Measurements from ENCODE around the gene INPP5J.

Gene INPP5J

DNA sequence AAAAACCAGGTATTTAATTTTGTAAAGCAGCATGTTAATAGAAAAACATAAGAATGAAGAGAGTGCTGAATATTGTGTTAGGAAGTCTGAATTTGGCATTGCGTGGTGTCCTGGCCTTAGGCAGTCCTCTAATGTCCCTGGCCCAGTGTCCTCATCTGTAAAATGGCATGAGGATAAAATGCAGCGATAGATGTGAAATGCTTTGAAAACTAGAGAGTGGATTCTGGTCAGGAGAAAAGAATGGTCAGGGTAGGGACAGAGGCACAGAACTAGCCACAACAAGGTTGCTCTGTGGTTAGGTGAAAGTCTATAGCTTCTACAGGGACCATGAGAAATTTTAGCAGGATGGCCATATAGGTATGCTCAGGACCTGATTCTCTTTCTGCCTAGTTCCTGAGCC, 56.1 kb downstream of the INPP5J start:
- H2BK5ac ChIP-seq (ENCODE audit: low read depth, low read length, poor library complexity, severe bottlenecking), result peak overlapping the region; percentile 1
- peaks cover 8% of the 10 kb centered on the region for H3K79me1 ChIP-seq (replicated peaks; ENCODE audit: low read length, poor library complexity, severe bottlenecking)
- WGBS, result 98% methylated on average over 2 of the region's 2 CpGs
- H4K91ac ChIP-seq (ENCODE audit: low read length), result no peak overlapping the region
- no peak overlapping the region for H3K23ac ChIP-seq (ENCODE audit: low read length in 2 of 2)
- H3K18ac ChIP-seq (ENCODE audit: low read depth in 1 of 2, low read length in 2 of 2), result no peak overlapping the region
- no peak overlapping the region for H3K4me2 ChIP-seq (ENCODE audit: low read length, poor library complexity, severe bottlenecking)
- H2BK120ac ChIP-seq (ENCODE audit: low read depth, low read length), result no peak overlapping the region
- H2BK12ac ChIP-seq (ENCODE audit: low read length in 2 of 2), result no peak overlapping the region
- no peak for DNase-seq
- H3K27me3 ChIP-seq (ENCODE audit: control insufficient read depth in 1 of 2, insufficient read depth in 1 of 2, low read length in 2 of 2), result no peaks in the 10 kb centered on the region
- no peak overlapping the region for H2BK15ac ChIP-seq (ENCODE audit: low read depth, poor library complexity, severe bottlenecking)
- no peaks in the 10 kb centered on the region for H3K9me3 ChIP-seq (ENCODE audit: control insufficient read depth, low read length)
- H3K4me3 ChIP-seq (ENCODE audit: insufficient read depth in 1 of 2, low read depth in 1 of 2, low read length in 2 of 2), result no peak overlapping the region
- no peak overlapping the region for H3K9ac ChIP-seq (ENCODE audit: low read length)
- no peak overlapping the region for H4K8ac ChIP-seq (ENCODE audit: low read length)
- no peak overlapping the region for H2AFZ ChIP-seq (ENCODE audit: low read depth, low read length)
- peaks cover 4 to 20% of the 10 kb centered on the region in 2 experiments for H3K36me3 ChIP-seq (ENCODE audit: control insufficient read depth in 1 of 2, insufficient read depth in 2 of 2, low read depth in 1 of 2, low read length in 2 of 2)
- peak overlapping the region; percentile 9 for H3K27ac ChIP-seq (ENCODE audit: low read length, poor library complexity, severe bottlenecking)
- H3K14ac ChIP-seq (ENCODE audit: low read length in 2 of 2), result no peak overlapping the region
- H2AK5ac ChIP-seq (ENCODE audit: low read length, severe bottlenecking), result peak overlapping the region; percentile 51
- H3K4ac ChIP-seq (ENCODE audit: low read depth in 1 of 2, low read length in 2 of 2), result no peak overlapping the region
- peaks cover 14% of the 10 kb centered on the region for H3K4me1 ChIP-seq (ENCODE audit: control insufficient read depth, insufficient read depth, low read depth, low read length)

- no peak overlapping the region for H2BK15ac ChIP-seq (ENCODE audit: low read depth, poor library complexity, severe bottlenecking)
- no peak overlapping the region for H2AFZ ChIP-seq (ENCODE audit: low read depth, low read length)
- H4K91ac ChIP-seq (ENCODE audit: low read length), result no peak overlapping the region
- H3K4me2 ChIP-seq (ENCODE audit: low read length, poor library complexity, severe bottlenecking), result no peak overlapping the region
- peaks cover 13% of the 10 kb centered on the region for H3K4me1 ChIP-seq (ENCODE audit: control insufficient read depth, insufficient read depth, low read depth, low read length)
- no peak overlapping the region for H3K18ac ChIP-seq (ENCODE audit: low read depth in 1 of 2, low read length in 2 of 2)
- H2BK120ac ChIP-seq (ENCODE audit: low read depth, low read length), result no peak overlapping the region
- 100% methylated on average over 1 of the region's 1 CpG for WGBS
- no peaks in the 10 kb centered on the region for H3K9me3 ChIP-seq (ENCODE audit: control insufficient read depth, low read length)
- H3K14ac ChIP-seq (ENCODE audit: low read length in 2 of 2), result peak overlapping the region in 1 of 2 experiments; percentile 80
- no peak overlapping the region for H2BK5ac ChIP-seq (ENCODE audit: low read depth, low read length, poor library complexity, severe bottlenecking)
- no peak overlapping the region for H3K4ac ChIP-seq (ENCODE audit: low read depth in 1 of 2, low read length in 2 of 2)
- H3K23ac ChIP-seq (ENCODE audit: low read length in 2 of 2), result peak overlapping the region in 1 of 2 experiments; percentile 23
- peaks cover 8% of the 10 kb centered on the region for H3K79me1 ChIP-seq (replicated peaks; ENCODE audit: low read length, poor library complexity, severe bottlenecking)
- H3K27ac ChIP-seq (ENCODE audit: low read length, poor library complexity, severe bottlenecking), result peak overlapping the region; percentile 77
- peak overlapping the region in 1 of 2 experiments; percentile 51 for H2BK12ac ChIP-seq (ENCODE audit: low read length in 2 of 2)
- DNase-seq, result peak; percentile 8
- no peaks in the 10 kb centered on the region for H3K27me3 ChIP-seq (ENCODE audit: control insufficient read depth in 1 of 2, insufficient read depth in 1 of 2, low read length in 2 of 2)
- H3K36me3 ChIP-seq (ENCODE audit: control insufficient read depth in 1 of 2, insufficient read depth in 2 of 2, low read depth in 1 of 2, low read length in 2 of 2), result peaks cover 8 to 20% of the 10 kb centered on the region in 2 experiments
- no peak overlapping the region for H4K8ac ChIP-seq (ENCODE audit: low read length)
- H3K4me3 ChIP-seq (ENCODE audit: insufficient read depth in 1 of 2, low read depth in 1 of 2, low read length in 2 of 2), result no peak overlapping the region
- no peak overlapping the region for H3K9ac ChIP-seq (ENCODE audit: low read length)
- peak overlapping the region; percentile 94 for H2AK5ac ChIP-seq (ENCODE audit: low read length, severe bottlenecking)
Observed at GRCh38 chr22:31179345-31179744, 56.6 kb downstream of the INPP5J start.

DNA sequence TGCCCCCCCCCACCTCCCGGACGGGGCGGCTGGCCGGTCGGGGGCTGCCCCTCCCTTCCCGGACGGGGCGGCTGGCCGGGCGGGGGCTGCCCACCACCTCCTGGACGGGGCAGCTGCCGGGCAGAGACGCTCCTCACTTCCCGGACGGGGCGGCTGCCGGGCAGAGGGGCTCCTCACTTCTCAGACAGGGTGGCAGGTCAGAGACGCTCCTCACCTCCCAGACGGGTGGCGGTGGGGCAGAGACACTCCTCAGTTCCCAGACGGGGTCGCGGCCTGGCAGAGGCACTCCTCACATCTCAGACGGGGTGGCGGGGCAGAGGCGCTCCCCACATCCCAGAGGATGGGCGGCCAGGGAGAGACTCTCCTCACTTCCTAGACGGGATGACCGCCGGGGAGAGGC, 61.2 kb downstream of the INPP5J start:
- Histone ChIP-seq H3K27me3 (ENCODE audit: control insufficient read depth in 1 of 2, insufficient read depth in 1 of 2, low read length in 2 of 2) (no peaks in the 10 kb centered on the region), H3K4me2 (ENCODE audit: low read length, poor library complexity, severe bottlenecking) (no peak overlapping the region), H2AK5ac (ENCODE audit: low read length, severe bottlenecking) (no peak overlapping the region), H2BK5ac (ENCODE audit: low read depth, low read length, poor library complexity, severe bottlenecking) (no peak overlapping the region), H4K8ac (ENCODE audit: low read length) (no peak overlapping the region), H3K79me1 (replicated peaks; ENCODE audit: low read length, poor library complexity, severe bottlenecking) (peaks cover 20% of the 10 kb centered on the region), H3K23ac (ENCODE audit: low read length in 2 of 2) (no peak overlapping the region), H3K4ac (ENCODE audit: low read depth in 1 of 2, low read length in 2 of 2) (no peak overlapping the region), H3K9ac (ENCODE audit: low read length) (no peak overlapping the region), H2BK120ac (ENCODE audit: low read depth, low read length) (no peak overlapping the region), H3K4me3 (ENCODE audit: insufficient read depth in 1 of 2, low read depth in 1 of 2, low read length in 2 of 2) (no peak overlapping the region), H3K27ac (ENCODE audit: low read length, poor library complexity, severe bottlenecking) (no peak overlapping the region), H3K9me3 (ENCODE audit: control insufficient read depth, low read length) (no peaks in the 10 kb centered on the region), H2AFZ (ENCODE audit: low read depth, low read length) (no peak overlapping the region), H3K36me3 (ENCODE audit: control insufficient read depth in 1 of 2, insufficient read depth in 2 of 2, low read depth in 1 of 2, low read length in 2 of 2) (peaks cover 24 to 30% of the 10 kb centered on the region in 2 experiments), H3K14ac (ENCODE audit: low read length in 2 of 2) (no peak overlapping the region), H3K18ac (ENCODE audit: low read depth in 1 of 2, low read length in 2 of 2) (no peak overlapping the region), H2BK12ac (ENCODE audit: low read length in 2 of 2) (no peak overlapping the region), H3K4me1 (ENCODE audit: control insufficient read depth, insufficient read depth, low read depth, low read length) (peaks cover 6% of the 10 kb centered on the region), H2BK15ac (ENCODE audit: low read depth, poor library complexity, severe bottlenecking) (no peak overlapping the region), H4K91ac (ENCODE audit: low read length) (no peak overlapping the region)
- 92% methylated on average over 25 of the region's 30 CpGs for WGBS
- no peak for DNase-seq

Small RNA genes within 50 kb of the gene (small RNA-seq; reads per million reads assigned to genes)
- 22.4 reads per million, percentile 87 among the genes with 10 or more reads in this experiment for gene MIR3928 (ENCODE audit: low read depth)

Measured in mesenchymal stem cell (in vitro differentiated cells and primary cell).